SK-N-SH (cell line): ENCODE results near the gene CALHM1. TPM values are rescaled to one million over a fixed set of nuclear protein-coding genes. Genes with fewer than 3 reads are reported as not detected.

Experiments used
- CTCF ChIA-PET: fragments of 300-600, 350-600 bp; formaldehyde crosslinking; extraction: SDS; loops from one replicate; lab custom pipeline; 2021; lab: Yijun Ruan, JAX
- POLR2A ChIA-PET: fragments of 350-600 bp; sonication (Branson Sonifier 250); formaldehyde crosslinking; extraction: SDS; loops from one replicate; lab custom pipeline; 2020; ENCODE audit warnings: antibody characterized with exemption, inconsistent platforms; lab: Yijun Ruan, JAX
- DNase-seq: peaks from one replicate; pipeline ENCODE4 v3.0.0; 2012
- H2AFZ ChIP-seq: fragments of 200-600 bp; sonication (generic); 2 replicates; pipeline ENCODE4 v1.8.1; 2016; ENCODE audit warnings: antibody characterized with exemption, mild to moderate bottlenecking, low read depth
- H3F3A ChIP-seq: fragments of 200-600 bp; sonication (generic); replicated peaks from 2 replicates; pipeline ENCODE3; 2016; ENCODE audit warnings: antibody characterized with exemption, mild to moderate bottlenecking; ENCODE audit not compliant: insufficient read depth
- H3K27ac ChIP-seq, 2 experiments: fragments of 200-500 bp in 1 of 2; fragments of 200-600 bp in 1 of 2; sonication (Bioruptor generic) in 1 of 2; sonication (generic), shearing (Covaris generic) in 1 of 2; 2 replicates each; pipeline versions ENCODE4 v1.5.1 to v1.6.1; 2014 to 2016; ENCODE audit warnings: low read depth in 2 of 2, inconsistent platforms in 1 of 2, low read length in 1 of 2, mild to moderate bottlenecking in 1 of 2, mixed read lengths in 1 of 2
- H3K27me3 ChIP-seq: fragments of 200-600 bp; sonication (generic), shearing (Covaris generic); 2 replicates; pipeline ENCODE4 v1.6.1; 2016; ENCODE audit warnings: mixed run types; ENCODE audit not compliant: insufficient read depth
- H3K36me3 ChIP-seq, 2 experiments: fragments of 200-500 bp in 1 of 2; fragments of 200-600 bp in 1 of 2; sonication (Bioruptor generic) in 1 of 2; sonication (generic) in 1 of 2; replicated peaks in 1 of 2; 2 replicates each; pipeline versions ENCODE3 to v1.5.1; 2014 to 2016; ENCODE audit warnings: low read length in 1 of 2, mild to moderate bottlenecking in 1 of 2; ENCODE audit not compliant: insufficient read depth in 2 of 2, control insufficient read depth in 1 of 2
- H3K4me1 ChIP-seq, 2 experiments: fragments of 200-500 bp in 1 of 2; fragments of 200-600 bp in 1 of 2; sonication (Bioruptor generic) in 1 of 2; sonication (generic), shearing (Covaris generic) in 1 of 2; 2 replicates each; pipeline versions ENCODE4 v1.5.1 to v1.6.1; 2014 to 2016; ENCODE audit warnings: low read depth in 1 of 2, low read length in 1 of 2, mixed run types in 1 of 2; ENCODE audit not compliant: insufficient read depth in 2 of 2, control insufficient read depth in 1 of 2
- H3K4me2 ChIP-seq: fragments of 200-600 bp; sonication (generic), shearing (Covaris generic); 2 replicates; pipeline ENCODE4 v1.6.1; 2017; ENCODE audit warnings: mixed run types
- H3K4me3 ChIP-seq, 2 experiments: fragments of 200-500 bp in 1 of 2; fragments of 200-600 bp in 1 of 2; sonication (Bioruptor generic) in 1 of 2; sonication (generic), shearing (Covaris generic) in 1 of 2; 2 replicates each; pipeline versions ENCODE4 v1.5.1 to v1.8.1; 2014 to 2016; ENCODE audit warnings: low read depth in 2 of 2, inconsistent platforms in 1 of 2, low read length in 1 of 2, mild to moderate bottlenecking in 1 of 2, mixed read lengths in 1 of 2, moderate library complexity in 1 of 2
- H3K79me2 ChIP-seq: fragments of 200-600 bp; sonication (generic); 2 replicates; pipeline ENCODE4 v1.8.1; 2017; ENCODE audit warnings: mild to moderate bottlenecking; ENCODE audit not compliant: insufficient read depth
- H3K9ac ChIP-seq: fragments of 200-600 bp; sonication (generic); 2 replicates; pipeline ENCODE4 v1.6.1; 2017; ENCODE audit warnings: mixed run types
- H3K9me2 ChIP-seq: fragments of 200-600 bp; sonication (generic); 2 replicates; pipeline ENCODE4 v1.6.1; 2017; ENCODE audit warnings: mixed run types
- H3K9me3 ChIP-seq: fragments of 200-600 bp; sonication (generic); 2 replicates; pipeline ENCODE4 v1.6.1; 2017; ENCODE audit warnings: mixed run types, mild to moderate bottlenecking, moderate library complexity
- H4K20me1 ChIP-seq: fragments of 200-600 bp; sonication (generic); 2 replicates; pipeline ENCODE4 v1.6.1; 2017; ENCODE audit warnings: mild to moderate bottlenecking, mixed run types; ENCODE audit not compliant: insufficient read depth
- EP300 ChIP-seq, 2 experiments: IDR thresholded peaks; 2 replicates each; pipeline versions ENCODE4 v1.4.0 to v1.6.1; 2012; ENCODE audit warnings: borderline replicate concordance in 1 of 2, low read depth in 1 of 2, low read length in 1 of 2
- FOXJ3 ChIP-seq: sonication (generic); formaldehyde crosslinking; IDR thresholded peaks from 2 replicates; pipeline ENCODE4 v1.5.1; 2020; ENCODE audit warnings: mild to moderate bottlenecking, missing genetic modification reagents
- GABPA ChIP-seq: IDR thresholded peaks from 2 replicates; pipeline ENCODE4 v1.4.0; 2012; ENCODE audit warnings: low read depth, mild to moderate bottlenecking
- GATA2 ChIP-seq: sonication (generic); formaldehyde crosslinking; IDR thresholded peaks from 2 replicates; pipeline ENCODE4 v1.5.0; 2020; ENCODE audit warnings: mild to moderate bottlenecking, missing genetic modification reagents
- MAX ChIP-seq: IDR thresholded peaks from 2 replicates; pipeline ENCODE4 v1.4.0; 2012; ENCODE audit warnings: low read depth
- MEF2A ChIP-seq: IDR thresholded peaks from 2 replicates; pipeline ENCODE4 v1.4.0; 2012; ENCODE audit warnings: low read depth, borderline replicate concordance
- NRF1 ChIP-seq: IDR thresholded peaks from 2 replicates; pipeline ENCODE4 v1.6.1; 2012; ENCODE audit warnings: low read depth, mild to moderate bottlenecking, low read length
- PBX3 ChIP-seq: IDR thresholded peaks from 2 replicates; pipeline ENCODE4; 2012
- POLR2AphosphoS5 ChIP-seq: IDR thresholded peaks from 2 replicates; pipeline ENCODE4 v1.6.1; 2012; ENCODE audit warnings: low read depth, low read length
- RXRA ChIP-seq: IDR thresholded peaks from 2 replicates; pipeline ENCODE4 v1.4.0; 2012; ENCODE audit warnings: low read depth, mild to moderate bottlenecking, borderline replicate concordance
- SMC3 ChIP-seq: IDR thresholded peaks from 2 replicates; pipeline ENCODE4 v1.6.1; 2012; ENCODE audit warnings: low read depth, low read length, improper control_type of control experiment
- TEAD4 ChIP-seq: IDR thresholded peaks from 2 replicates; pipeline ENCODE4 v1.4.0; 2012; ENCODE audit warnings: mild to moderate bottlenecking, borderline replicate concordance; ENCODE audit not compliant: insufficient read depth
- whole genome bisulfite sequencing: methylation state at CpG from one replicate; pipeline ENCODE4 v1.1.6; 2017; ENCODE audit warnings: low lambda C conversion rate; 5-methylcytosine and 5-hydroxymethylcytosine counted together
- polyA plus RNA-seq, 3 experiments: library from polyadenylated mRNA; depleted of rRNA; stranded (reverse); fragments of >200 nt; gene quantifications; 2 replicates each; pipeline ENCODE4 v1.2.3, GENCODE V29; 2012
- TF ChIP-seq, protein P1 (sequence below): IDR thresholded peaks from 2 replicates; pipeline ENCODE4 v1.4.0; 2012; ENCODE audit warnings: low read depth, borderline replicate concordance

CALHM1 gene
- polyA plus RNA-seq, 1 of the 3 experiments (the other 2 are of a cell fraction), result not detected

DNA sequence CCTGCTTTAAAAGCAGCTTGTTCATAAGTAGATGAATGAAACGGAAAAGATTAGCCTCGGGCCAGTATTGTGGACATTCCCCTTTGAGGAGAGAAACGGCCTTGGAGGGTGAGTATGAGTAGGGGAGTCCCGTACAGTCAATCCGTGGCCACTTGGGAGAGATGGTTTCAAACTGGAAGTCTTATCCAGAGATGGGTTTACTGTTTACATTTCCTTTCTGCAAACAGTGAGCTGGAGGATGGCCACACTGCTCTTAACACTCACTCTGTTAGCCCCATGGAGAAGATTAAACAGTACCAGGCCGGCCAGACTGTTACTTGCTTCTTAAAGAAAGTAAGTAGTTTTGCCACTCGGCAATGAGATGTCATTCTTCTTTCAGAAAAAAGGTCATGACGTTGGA is 26.8 kb downstream of the CALHM1 start:
- ChIA-PET CTCF (interaction anchor here (0.9 to 1.8 kb wide), 4 partner anchors 10 to 132 kb away, joined by 3 to 8 read pairs (median 3); no protein-coding TSS in a partner anchor), POLR2A (no interaction called here)
- H3K36me3 ChIP-seq, result peaks cover 74 to 78% of the 10 kb centered on the region in 2 experiments
- H3K4me2 ChIP-seq, result no peak overlapping the region
- no peak overlapping the region for H2AFZ ChIP-seq
- no peaks in the 10 kb centered on the region for H3K79me2 ChIP-seq
- H3K9ac ChIP-seq, result no peak overlapping the region
- no peaks in the 10 kb centered on the region for H3K9me3 ChIP-seq
- H3K27ac ChIP-seq, result no peak overlapping the region
- TF ChIP-seq RXRA (no peak), TEAD4 (no peak), SMC3 (no peak), POLR2AphosphoS5 (no peak), EP300 (IDR thresholded peaks at IDR 0.05; ENCODE audit: borderline replicate concordance in 1 of 2, low read depth in 1 of 2, low read length in 1 of 2) (no peak), MEF2A (no peak), FOXJ3 (no peak), PBX3 (no peak), MAX (no peak), GATA2 (CRISPR knock-in tag) (no peak), NRF1 (no peak)
- TF ChIP-seq, protein P1, sequence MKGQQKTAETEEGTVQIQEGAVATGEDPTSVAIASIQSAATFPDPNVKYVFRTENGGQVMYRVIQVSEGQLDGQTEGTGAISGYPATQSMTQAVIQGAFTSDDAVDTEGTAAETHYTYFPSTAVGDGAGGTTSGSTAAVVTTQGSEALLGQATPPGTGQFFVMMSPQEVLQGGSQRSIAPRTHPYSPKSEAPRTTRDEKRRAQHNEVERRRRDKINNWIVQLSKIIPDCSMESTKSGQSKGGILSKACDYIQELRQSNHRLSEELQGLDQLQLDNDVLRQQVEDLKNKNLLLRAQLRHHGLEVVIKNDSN, result no peak
- no peaks in the 10 kb centered on the region for H3K9me2 ChIP-seq
- 86% methylated on average over 8 of the region's 8 CpGs for WGBS
- no peaks in the 10 kb centered on the region for H4K20me1 ChIP-seq
- H3K4me3 ChIP-seq, result no peak overlapping the region
- no peaks in the 10 kb centered on the region for H3F3A ChIP-seq
- no peak for DNase-seq
- H3K4me1 ChIP-seq, result no peaks in the 10 kb centered on the region
- H3K27me3 ChIP-seq, result no peaks in the 10 kb centered on the region

- Histone ChIP-seq H3K79me2 (no peaks in the 10 kb centered on the region), H3K4me1 (no peaks in the 10 kb centered on the region), H3K4me3 (no peak overlapping the region), H2AFZ (no peak overlapping the region), H4K20me1 (no peaks in the 10 kb centered on the region), H3K9ac (no peak overlapping the region), H3K4me2 (no peak overlapping the region), H3F3A (no peaks in the 10 kb centered on the region)
- POLR2A ChIA-PET, result no interaction called here
- 97% methylated on average over 5 of the region's 5 CpGs for WGBS
- TF ChIP-seq GABPA, result no peak
- TF ChIP-seq, all 33 proteins: peak for 0
- CTCF ChIA-PET, result no interaction called here
- H3K9me3 ChIP-seq, result no peaks in the 10 kb centered on the region
- DNase-seq, result no peak
- H3K27me3 ChIP-seq, result no peaks in the 10 kb centered on the region
- no peak overlapping the region for H3K27ac ChIP-seq
- no peaks in the 10 kb centered on the region for H3K9me2 ChIP-seq
- peaks cover 75 to 76% of the 10 kb centered on the region in 2 experiments for H3K36me3 ChIP-seq
Measured at GRCh38 chr10:103429647-103430046, 29.1 kb downstream of the CALHM1 start.
